GM13977 (cell line): Measurements from ENCODE around the gene OR2S2.
"Not testable (repeated sequence)": the region's sequence is repeated elsewhere in the genome, so short reads cannot be mapped to it uniquely, and the experiment has no call there.

ENCODE experiments used
- DNase-seq: peaks from one replicate; pipeline ENCODE4 v3.0.0; 2012; ENCODE audit warnings: low spot score
- CTCF ChIP-seq: IDR thresholded peaks from 2 replicates; pipeline ENCODE4 v1.5.1; 2012; ENCODE audit warnings: mild to moderate bottlenecking, control low read depth; ENCODE audit not compliant: insufficient read depth; ENCODE audit errors: extremely low read depth, missing control alignments
- in situ Hi-C: fragments of 300-500 bp; cut with MboI; formaldehyde crosslinking; loops from one replicate; pipeline ENCODE4 v1.12.0; 2022; ENCODE audit warnings: low sequenced_read_pairs, low pct_unique_long_range_greater_than_20kb, mixed read lengths, inconsistent platforms; ENCODE audit not compliant: unreplicated experiment

The OR2S2 gene

GRCh38 chr9:35935755-35936509, 22.0 kb downstream of the OR2S2 start:
- DNase-seq = no peak
- in situ Hi-C loops = no loop called here
- TF ChIP-seq CTCF = no peak

- no peak for TF ChIP-seq CTCF
- no peak for DNase-seq
- in situ Hi-C loops = no loop called here
These were observed 22.7 kb downstream of the OR2S2 start for GRCh38 chr9:35935261-35935660.

GRCh38 chr9:35934069-35934468, 23.9 kb downstream of the OR2S2 start:
- in situ Hi-C loops, DNase-seq: not testable (repeated sequence)

- no peak for TF ChIP-seq CTCF
- no peak for DNase-seq
- in situ Hi-C loops = no loop called here
These were observed 24.3 kb downstream of the OR2S2 start for GRCh38 chr9:35933550-35934067.

- no peak for DNase-seq
- no peak for TF ChIP-seq CTCF
- in situ Hi-C loops = no loop called here
These were observed 25.2 kb downstream of the OR2S2 start for GRCh38 chr9:35932735-35933134.

GRCh38 chr9:35930989-35931388, 27.0 kb downstream of the OR2S2 start:
- in situ Hi-C loops = no loop called here
- no peak for TF ChIP-seq CTCF
- no peak for DNase-seq

- no peak for DNase-seq
- no peak for TF ChIP-seq CTCF
- in situ Hi-C loops = no loop called here
These were observed 27.4 kb downstream of the OR2S2 start for GRCh38 chr9:35930521-35930920.
